HG02678 (cell line): ENCODE results near the gene MTHFD1L.

ENCODE experiments used
- ATAC-seq: cut with Tn5 transposase; IDR thresholded peaks from one replicate; pipeline ENCODE4 v1.9.1; 2021; ENCODE audit warnings: mild to moderate bottlenecking, moderate library complexity; ENCODE audit not compliant: unreplicated experiment

MTHFD1L gene

GRCh38 chr6:150931405-150931804 is 65.9 kb downstream of the MTHFD1L start:
- ATAC-seq, result no peak

GRCh38 chr6:150932996-150933395 is 67.5 kb downstream of the MTHFD1L start:
- no peak for ATAC-seq

GRCh38 chr6:150934380-150934779 is 68.9 kb downstream of the MTHFD1L start:
- no peak for ATAC-seq

- no peak for ATAC-seq
Measured at GRCh38 chr6:150936021-150936555, 70.6 kb downstream of the MTHFD1L start.

GRCh38 chr6:150937132-150937906 is 71.8 kb downstream of the MTHFD1L start:
- ATAC-seq, result no peak

- ATAC-seq, result no peak
Measured at GRCh38 chr6:150939399-150939798, 73.9 kb downstream of the MTHFD1L start.

GRCh38 chr6:150940941-150941340 is 75.4 kb downstream of the MTHFD1L start:
- ATAC-seq, result no peak

- no peak for ATAC-seq
Measured at GRCh38 chr6:150949526-150949925, 84.0 kb downstream of the MTHFD1L start.

- ATAC-seq, result no peak
Measured at GRCh38 chr6:150953851-150954250, 88.3 kb downstream of the MTHFD1L start.

- no peak for ATAC-seq
Measured at GRCh38 chr6:150959166-150959565, 93.7 kb downstream of the MTHFD1L start.

GRCh38 chr6:150962436-150962835 is 96.9 kb downstream of the MTHFD1L start:
- ATAC-seq, result no peak

- no peak for ATAC-seq
Measured at GRCh38 chr6:150964765-150965164, 99.3 kb downstream of the MTHFD1L start.

GRCh38 chr6:150966786-150967185 is 101.3 kb downstream of the MTHFD1L start:
- no peak for ATAC-seq

- no peak for ATAC-seq
Measured at GRCh38 chr6:150967381-150967780, 101.9 kb downstream of the MTHFD1L start.

GRCh38 chr6:150967910-150968309 is 102.4 kb downstream of the MTHFD1L start:
- ATAC-seq, result no peak

GRCh38 chr6:150969901-150970300 is 104.4 kb downstream of the MTHFD1L start:
- ATAC-seq, result no peak

- ATAC-seq, result no peak
Measured at GRCh38 chr6:150971219-150971618, 105.7 kb downstream of the MTHFD1L start.

- no peak for ATAC-seq
Measured at GRCh38 chr6:150975136-150975535, 109.6 kb downstream of the MTHFD1L start.

- ATAC-seq, result no peak
Measured at GRCh38 chr6:150977281-150977680, 111.8 kb downstream of the MTHFD1L start.

- no peak for ATAC-seq
Measured at GRCh38 chr6:150978624-150979023, 113.1 kb downstream of the MTHFD1L start.

- ATAC-seq, result no peak
Measured at GRCh38 chr6:150979826-150980350, 114.4 kb downstream of the MTHFD1L start.

- ATAC-seq, result peak; percentile 48
Measured at GRCh38 chr6:150981095-150981494, 115.6 kb downstream of the MTHFD1L start.
